K562 (cell line): ENCODE measurements around the gene GNRHR.

Experiments used
- MAZ ChIP-seq, 2 experiments: fragments of 450-650 bp in 1 of 2; sonication (generic) in 1 of 2; formaldehyde crosslinking; IDR thresholded peaks in 1 of 2; conservative IDR thresholded peaks in 1 of 2; 2 replicates each; pipeline versions ENCODE4 v1.4.0 to v1.5.0; 2020; ENCODE audit warnings: mild to moderate bottlenecking in 1 of 2, missing genetic modification reagents in 1 of 2
- NONO ChIP-seq, 2 experiments: fragments of 200-400 bp in 1 of 2; fragments of 450-650 bp in 1 of 2; formaldehyde crosslinking in 1 of 2; IDR thresholded peaks; 2 replicates each; pipeline ENCODE4 v1.6.1; 2017; ENCODE audit warnings: low read depth in 2 of 2, mild to moderate bottlenecking in 2 of 2, moderate library complexity in 2 of 2, low read length in 1 of 2
- POLR3A ChIP-seq: IDR thresholded peaks from 2 replicates; pipeline ENCODE4 v1.6.1; 2011; ENCODE audit warnings: borderline replicate concordance, mild to moderate bottlenecking, moderate library complexity; ENCODE audit not compliant: insufficient read length, insufficient read depth; ENCODE audit errors: extremely low read depth
- RCOR1 ChIP-seq, 2 experiments: IDR thresholded peaks; 2 replicates each; pipeline ENCODE4 v1.6.1; 2012; ENCODE audit warnings: low read depth in 2 of 2, low read length in 2 of 2, borderline replicate concordance in 1 of 2, improper control_type of control experiment in 1 of 2
- RFX5 ChIP-seq: IDR thresholded peaks from 2 replicates; pipeline ENCODE4 v1.6.1; 2011; ENCODE audit warnings: low read depth, mild to moderate bottlenecking, improper control_type of control experiment, low read length
- TRIM24 ChIP-seq, 2 experiments: fragments of 450-650 bp; IDR thresholded peaks; 2 replicates each; pipeline ENCODE4 v1.6.1; 2016
- ZKSCAN8 ChIP-seq: fragments of 200-800 bp; sonication (Bioruptor generic); IDR thresholded peaks from 2 replicates; pipeline ENCODE4 v1.6.1; 2016; ENCODE audit warnings: missing genetic modification characterization, missing compliant biosample characterization
- ZNF263 ChIP-seq: sonication (generic); formaldehyde crosslinking; IDR thresholded peaks from 2 replicates; pipeline ENCODE4 v1.8.0; 2022; ENCODE audit warnings: mild to moderate bottlenecking, missing genetic modification reagents, borderline replicate concordance
- TF ChIP-seq, protein P1 (sequence below): fragments of 450-650 bp; IDR thresholded peaks from 2 replicates; pipeline ENCODE4 v1.6.1; 2016; ENCODE audit warnings: missing biosample characterization, missing genetic modification characterization

DNA sequence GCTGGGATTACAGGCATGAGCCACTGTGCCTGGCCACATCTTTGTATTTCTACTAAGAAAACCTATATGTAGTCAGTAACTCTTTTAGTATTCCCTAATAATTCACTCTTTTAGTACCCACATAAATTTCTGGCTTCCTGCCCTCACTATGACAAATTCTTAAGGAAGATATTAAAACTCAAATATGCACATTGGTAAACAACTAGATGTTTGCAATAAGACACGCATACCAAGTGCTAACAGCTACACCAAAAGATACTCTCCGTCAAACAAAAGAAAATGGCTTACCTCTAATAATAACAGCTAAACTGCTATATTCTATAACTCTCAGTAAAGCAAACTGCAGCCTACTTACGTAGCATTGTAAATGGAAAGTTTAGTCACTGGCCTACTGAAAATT, 59.5 kb downstream of the GNRHR start:
- no peak for TF ChIP-seq MAZ (CRISPR knock-in tag; conservative IDR thresholded peaks at IDR 0.05 in 1 of 2, IDR thresholded peaks at IDR 0.05 in 1 of 2)
- TF ChIP-seq ZKSCAN8 (CRISPR knock-in tag): no peak
- TF ChIP-seq NONO (IDR thresholded peaks at IDR 0.05; ENCODE audit: low read depth in 2 of 2, low read length in 1 of 2): no peak
- no peak for TF ChIP-seq ZNF263
- TF ChIP-seq POLR3A: no peak
- no peak for TF ChIP-seq RCOR1 (IDR thresholded peaks at IDR 0.05; ENCODE audit: borderline replicate concordance in 1 of 2, low read depth in 2 of 2, low read length in 2 of 2)
- TF ChIP-seq, protein P1, sequence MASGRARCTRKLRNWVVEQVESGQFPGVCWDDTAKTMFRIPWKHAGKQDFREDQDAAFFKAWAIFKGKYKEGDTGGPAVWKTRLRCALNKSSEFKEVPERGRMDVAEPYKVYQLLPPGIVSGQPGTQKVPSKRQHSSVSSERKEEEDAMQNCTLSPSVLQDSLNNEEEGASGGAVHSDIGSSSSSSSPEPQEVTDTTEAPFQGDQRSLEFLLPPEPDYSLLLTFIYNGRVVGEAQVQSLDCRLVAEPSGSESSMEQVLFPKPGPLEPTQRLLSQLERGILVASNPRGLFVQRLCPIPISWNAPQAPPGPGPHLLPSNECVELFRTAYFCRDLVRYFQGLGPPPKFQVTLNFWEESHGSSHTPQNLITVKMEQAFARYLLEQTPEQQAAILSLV (tag): no peak
- no peak for TF ChIP-seq RFX5
- no peak for TF ChIP-seq TRIM24 (IDR thresholded peaks at IDR 0.05)
